HPDE6-E6E7 (cell line): ENCODE measurements around the gene NES.

ENCODE experiments used
- DNase-seq: peaks from one replicate; pipeline ENCODE4 v3.0.0; 2011; ENCODE audit warnings: missing footprints; ENCODE audit errors: extremely low spot score

Gene NES

DNA sequence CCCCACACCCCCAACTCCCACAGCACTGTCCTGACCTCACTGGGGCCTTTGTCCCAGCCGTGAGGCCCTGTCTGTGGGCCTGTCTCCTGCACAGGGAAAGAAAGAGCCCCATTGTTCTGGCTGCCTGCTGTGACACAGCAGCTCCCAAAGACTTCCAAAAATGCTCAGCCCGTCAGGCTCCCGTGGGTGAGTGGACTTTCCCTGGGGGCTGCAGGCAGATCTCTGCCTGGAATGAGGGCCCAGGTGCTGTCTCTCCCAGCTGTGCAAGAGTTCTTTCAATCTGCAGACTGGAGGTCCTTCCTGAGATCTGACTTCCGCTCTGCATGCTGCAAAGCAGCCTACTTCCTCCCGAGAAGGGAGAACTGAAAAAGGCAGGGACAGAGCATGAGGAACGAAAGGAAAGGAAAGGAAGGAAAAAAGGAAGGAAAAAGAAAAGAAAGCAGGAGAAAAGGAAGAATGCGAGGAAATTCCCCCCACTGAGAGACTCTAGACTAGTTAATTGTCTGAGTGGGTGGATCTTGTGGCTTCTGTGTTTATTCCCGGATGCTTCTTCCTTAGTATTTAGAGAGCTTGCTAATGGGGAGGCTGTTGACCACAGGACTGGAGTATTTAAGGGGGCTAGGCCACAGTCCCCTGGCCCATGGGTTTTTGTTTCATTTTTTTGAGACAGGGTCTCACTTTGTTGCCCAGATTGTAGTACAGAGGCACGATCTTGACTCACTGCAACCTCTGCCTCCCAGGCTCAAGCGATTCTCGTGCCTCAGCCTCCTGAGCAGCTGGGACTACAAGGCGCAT is 15.0 kb downstream of the NES start:
- DNase-seq = no peak

DNA sequence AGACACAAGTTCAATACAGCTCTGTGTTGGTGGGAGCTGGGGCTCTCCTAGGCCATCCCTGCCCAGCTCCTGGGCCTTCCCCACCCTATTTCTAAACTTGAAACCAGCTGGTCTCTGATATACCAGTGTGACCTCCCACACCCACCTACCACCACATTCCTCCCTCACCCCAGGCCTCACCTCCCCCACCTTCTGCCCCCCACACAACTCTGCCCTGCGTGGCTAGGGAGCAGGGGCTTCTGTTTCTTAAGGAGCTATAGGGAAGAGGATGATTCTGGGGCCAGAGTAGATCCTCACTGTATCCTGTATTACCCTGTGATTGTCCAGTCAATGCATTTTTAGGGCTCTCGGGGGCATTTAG is 16.5 kb downstream of the NES start:
- DNase-seq = no peak

DNA sequence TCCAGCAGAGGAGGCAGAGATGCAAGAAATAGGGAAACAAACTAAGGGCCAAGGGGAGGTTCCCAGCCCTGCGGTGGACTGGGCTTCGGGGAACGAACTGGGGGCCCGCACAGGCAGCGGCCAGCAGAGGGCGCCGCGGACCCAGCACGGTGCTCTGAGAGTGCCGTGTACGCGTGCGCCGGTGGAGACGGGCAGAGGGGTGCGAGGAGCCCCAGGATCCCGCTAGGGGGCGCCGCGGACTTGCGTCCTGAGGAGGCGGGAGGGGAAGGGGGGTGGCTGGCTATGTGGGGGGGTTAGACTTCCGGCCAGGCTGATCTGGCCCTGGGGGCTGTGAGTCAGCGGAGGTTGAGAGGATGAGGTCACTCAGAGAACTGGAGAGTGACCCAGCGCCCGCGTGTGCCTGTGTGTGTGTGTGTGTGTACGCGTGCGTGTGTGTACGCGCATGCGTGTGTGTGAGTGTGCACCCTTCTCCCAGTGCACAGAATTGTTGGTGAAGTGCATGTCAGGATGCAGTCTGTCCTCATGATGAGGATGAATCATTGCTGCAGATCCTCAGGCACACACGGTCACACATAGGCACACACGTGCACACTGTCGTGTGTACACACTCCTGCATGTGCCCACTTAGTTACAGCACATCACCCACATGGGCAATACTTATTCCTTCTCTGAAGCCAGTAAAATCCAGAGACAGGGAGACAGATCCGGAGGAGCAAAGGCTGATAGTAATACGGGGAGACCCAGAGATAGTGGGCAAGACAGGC is 17.0 kb downstream of the NES start:
- peak; percentile 97 for DNase-seq

- DNase-seq = no peak
Observed at GRCh38 chr1:156659661-156659987, 17.6 kb downstream of the NES start.

DNA sequence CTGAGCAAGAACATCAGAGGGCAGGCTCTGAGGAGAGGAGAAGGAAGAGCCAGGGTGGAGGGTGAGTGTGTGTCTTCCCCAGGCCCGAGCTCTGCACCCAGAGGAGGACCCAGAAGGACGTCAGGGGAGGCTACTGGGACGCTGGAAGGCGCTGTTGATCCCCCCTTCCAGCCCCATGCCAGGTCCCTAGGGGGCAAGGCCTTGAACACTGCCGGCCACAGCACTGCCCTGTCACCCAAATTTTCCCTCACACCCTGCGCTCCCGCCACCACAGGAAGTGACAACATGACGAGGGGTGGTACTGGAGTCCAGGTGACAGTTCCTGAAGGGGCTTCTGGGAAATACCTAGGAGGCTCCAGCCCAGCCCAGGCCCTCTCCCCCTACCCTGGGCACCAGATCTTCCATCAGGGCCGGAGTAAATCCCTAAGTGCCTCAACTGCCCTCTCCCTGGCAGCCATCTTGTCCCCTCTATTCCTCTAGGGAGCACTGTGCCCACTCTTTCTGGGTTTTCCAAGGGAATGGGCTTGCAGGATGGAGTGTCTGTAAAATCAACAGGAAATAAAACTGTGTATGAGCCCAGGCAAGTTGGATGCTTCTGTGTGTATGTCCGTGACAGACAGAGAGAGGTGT is 18.1 kb downstream of the NES start:
- no peak for DNase-seq

DNA sequence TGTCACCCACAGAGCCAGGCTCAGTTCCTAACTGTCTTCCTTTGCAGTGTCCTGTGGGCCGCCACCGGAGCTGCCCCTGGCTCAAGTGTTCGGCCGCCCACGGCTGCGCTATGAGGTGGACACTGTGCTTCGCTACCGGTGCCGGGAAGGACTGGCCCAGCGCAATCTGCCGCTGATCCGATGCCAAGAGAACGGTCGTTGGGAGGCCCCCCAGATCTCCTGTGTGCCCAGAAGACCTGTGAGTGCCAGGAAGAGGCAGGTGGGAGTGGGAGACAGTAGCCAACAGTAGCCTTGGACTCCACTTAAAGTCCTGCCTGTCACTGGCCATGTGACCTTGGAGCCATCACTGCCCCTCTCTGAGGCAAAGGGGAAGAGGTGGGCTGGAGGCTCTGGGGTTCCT is 18.7 kb downstream of the NES start:
- DNase-seq = no peak

GRCh38 chr1:156657741-156658319 is 19.4 kb downstream of the NES start:
- DNase-seq = no peak

- DNase-seq = peak; percentile 68
Observed at GRCh38 chr1:156656806-156657740, 20.1 kb downstream of the NES start.

DNA sequence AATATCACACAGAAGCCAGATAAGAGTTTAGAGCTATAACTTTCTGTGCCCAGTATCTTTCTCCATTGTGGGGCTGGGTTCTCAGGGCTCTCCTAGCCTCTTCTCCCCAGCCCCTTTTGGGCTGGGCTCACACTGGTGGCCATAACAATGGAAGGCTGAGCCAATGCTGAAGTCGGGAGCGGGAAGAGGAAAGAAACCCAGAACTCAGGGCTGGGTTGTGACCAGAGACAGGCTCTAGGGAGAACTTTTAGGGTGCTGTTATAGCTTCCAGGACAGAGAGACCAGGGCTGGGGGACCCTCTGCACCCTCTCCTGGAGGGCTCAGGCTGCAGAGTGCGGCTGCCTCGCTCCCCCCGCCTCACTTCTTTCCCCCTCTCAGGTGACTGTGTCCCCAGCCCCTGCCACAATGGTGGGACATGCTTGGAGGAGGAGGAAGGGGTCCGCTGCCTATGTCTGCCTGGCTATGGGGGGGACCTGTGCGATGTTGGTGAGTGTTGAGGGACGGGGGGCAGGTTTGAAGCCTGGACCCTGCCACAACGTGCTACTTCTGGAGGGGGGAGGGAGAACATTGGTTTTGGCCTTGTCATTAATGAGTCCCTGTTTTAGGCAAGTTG is 21.2 kb downstream of the NES start:
- DNase-seq = no peak

GRCh38 chr1:156655151-156655903 is 21.9 kb downstream of the NES start:
- no peak for DNase-seq

- no peak for DNase-seq
Observed at GRCh38 chr1:156654700-156655099, 22.5 kb downstream of the NES start.

DNA sequence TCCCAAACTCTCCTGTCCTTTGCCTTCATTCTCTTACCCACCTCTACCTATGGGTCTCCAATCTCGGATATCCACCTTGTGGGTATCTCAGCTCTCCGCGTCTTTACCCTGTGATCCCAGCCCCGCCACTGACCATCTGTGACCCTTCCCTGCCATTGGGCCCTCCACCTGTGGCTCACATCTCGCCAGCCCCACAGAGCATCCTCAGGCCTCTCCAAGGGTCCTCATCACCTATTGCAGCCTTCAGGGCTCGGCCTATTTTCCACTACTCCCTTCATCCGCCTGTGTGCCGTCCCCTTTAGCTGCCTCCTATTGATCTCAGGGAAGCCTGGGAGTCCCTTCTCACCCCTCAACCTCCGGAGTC is 24.2 kb downstream of the NES start:
- DNase-seq = no peak

DNA sequence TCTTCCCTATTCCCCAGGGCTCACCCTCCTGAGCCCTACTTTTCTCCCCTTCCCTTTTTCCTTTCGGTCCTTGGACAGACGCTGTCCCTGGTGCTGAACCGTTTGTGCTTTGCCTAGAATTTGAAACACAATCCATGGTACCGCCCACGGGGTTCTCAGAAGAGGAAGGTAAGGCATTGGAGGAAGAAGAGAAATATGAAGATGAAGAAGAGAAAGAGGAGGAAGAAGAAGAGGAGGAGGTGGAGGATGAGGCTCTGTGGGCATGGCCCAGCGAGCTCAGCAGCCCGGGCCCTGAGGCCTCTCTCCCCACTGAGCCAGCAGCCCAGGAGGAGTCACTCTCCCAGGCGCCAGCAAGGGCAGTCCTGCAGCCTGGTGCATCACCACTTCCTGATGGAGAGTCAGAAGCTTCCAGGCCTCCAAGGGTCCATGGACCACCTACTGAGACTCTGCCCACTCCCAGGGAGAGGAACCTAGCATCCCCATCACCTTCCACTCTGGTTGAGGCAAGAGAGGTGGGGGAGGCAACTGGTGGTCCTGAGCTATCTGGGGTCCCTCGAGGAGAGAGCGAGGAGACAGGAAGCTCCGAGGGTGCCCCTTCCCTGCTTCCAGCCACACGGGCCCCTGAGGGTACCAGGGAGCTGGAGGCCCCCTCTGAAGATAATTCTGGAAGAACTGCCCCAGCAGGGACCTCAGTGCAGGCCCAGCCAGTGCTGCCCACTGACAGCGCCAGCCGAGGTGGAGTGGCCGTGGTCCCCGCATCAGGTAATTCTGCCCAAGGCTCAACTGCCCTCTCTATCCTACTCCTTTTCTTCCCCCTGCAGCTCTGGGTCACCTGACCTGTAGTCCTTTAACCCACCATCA is 24.8 kb downstream of the NES start:
- DNase-seq = no peak

DNA sequence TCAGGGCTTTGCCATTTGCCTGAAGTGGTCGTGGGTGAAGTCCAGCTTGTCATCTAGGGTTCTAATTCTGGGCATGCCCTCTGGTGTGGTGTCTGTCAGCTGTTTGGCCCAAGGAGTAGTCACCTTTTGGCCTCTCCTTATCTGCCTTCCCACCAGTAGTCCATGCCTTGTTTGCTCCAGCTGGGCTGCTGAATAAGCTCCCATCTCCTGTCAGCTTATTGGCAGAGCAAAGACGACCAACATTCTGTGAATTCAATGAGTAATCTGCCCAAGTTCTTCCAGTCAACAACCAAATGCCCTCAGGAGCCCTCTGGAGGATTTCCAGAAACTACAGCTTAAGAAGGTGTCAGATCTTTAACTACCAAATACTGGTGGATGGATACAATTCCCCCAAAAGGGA is 28.3 kb downstream of the NES start:
- no peak for DNase-seq

DNA sequence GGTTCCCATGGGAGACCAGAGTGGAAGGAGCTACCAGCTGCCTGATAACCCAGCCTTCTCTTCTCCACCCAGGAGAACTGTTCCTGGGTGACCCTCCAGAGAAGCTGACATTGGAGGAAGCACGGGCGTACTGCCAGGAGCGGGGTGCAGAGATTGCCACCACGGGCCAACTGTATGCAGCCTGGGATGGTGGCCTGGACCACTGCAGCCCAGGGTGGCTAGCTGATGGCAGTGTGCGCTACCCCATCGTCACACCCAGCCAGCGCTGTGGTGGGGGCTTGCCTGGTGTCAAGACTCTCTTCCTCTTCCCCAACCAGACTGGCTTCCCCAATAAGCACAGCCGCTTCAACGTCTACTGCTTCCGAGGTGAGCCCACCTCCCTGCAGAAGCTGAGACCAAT is 28.7 kb downstream of the NES start:
- no peak for DNase-seq

DNA sequence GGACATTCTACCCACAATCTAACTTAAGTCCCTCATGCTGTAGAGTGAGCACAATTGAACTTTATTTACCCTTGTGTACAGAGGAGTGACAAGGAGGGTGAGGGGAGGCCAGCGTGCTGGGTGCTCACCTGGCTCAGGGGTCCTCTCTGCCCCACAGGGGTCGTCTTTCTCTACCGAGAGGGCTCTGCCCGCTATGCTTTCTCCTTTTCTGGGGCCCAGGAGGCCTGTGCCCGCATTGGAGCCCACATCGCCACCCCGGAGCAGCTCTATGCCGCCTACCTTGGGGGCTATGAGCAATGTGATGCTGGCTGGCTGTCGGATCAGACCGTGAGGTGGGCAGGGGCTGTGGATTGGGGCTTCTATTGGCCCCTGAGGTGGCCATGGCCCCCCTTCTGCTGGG is 29.9 kb downstream of the NES start:
- DNase-seq = no peak

GRCh38 chr1:156646738-156647211 is 30.4 kb downstream of the NES start:
- no peak for DNase-seq

DNA sequence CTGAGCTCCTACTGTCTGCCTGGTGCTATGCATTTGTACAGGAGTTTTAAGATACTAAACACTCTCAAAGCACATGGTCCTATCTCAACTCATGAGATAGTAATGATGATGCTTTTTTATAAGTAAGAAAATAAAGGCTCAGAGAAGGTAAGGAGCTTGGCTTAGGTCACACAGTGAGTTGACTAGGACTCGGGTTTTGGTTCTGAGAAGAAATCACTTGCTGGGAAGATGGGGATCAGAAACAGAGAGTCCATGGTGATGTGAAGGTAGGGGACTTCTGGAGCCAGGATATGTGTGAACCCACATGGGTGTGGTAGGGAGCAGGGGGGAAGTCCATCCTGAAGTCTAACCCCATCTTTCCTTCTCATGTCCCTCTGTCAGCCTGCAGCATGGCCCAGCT is 31.5 kb downstream of the NES start:
- DNase-seq = no peak

GRCh38 chr1:156645056-156645455 is 32.2 kb downstream of the NES start:
- DNase-seq = no peak
